ENCODE measurements around the gene GLRX3.

The GLRX3 gene

DNA sequence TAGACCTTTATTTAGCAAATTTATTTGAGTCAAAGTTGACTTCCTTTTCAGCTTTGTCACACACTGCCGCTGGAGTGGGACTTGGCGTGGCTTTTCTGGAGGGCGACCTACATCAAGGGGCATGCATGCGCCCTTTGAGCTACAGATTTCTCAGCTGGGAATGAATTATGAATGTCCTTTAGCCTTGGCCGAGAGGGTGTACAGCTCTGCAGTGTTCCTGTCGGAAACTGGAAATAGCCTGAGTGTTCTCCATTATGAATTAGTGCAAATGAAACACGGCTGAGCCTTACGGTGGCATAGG is 79.7 kb downstream of the GLRX3 start:
- no peak overlapping the region for H3K4me3 ChIP-seq (ENCODE audit: low read depth, low read length)
- TF ChIP-seq, protein P1, sequence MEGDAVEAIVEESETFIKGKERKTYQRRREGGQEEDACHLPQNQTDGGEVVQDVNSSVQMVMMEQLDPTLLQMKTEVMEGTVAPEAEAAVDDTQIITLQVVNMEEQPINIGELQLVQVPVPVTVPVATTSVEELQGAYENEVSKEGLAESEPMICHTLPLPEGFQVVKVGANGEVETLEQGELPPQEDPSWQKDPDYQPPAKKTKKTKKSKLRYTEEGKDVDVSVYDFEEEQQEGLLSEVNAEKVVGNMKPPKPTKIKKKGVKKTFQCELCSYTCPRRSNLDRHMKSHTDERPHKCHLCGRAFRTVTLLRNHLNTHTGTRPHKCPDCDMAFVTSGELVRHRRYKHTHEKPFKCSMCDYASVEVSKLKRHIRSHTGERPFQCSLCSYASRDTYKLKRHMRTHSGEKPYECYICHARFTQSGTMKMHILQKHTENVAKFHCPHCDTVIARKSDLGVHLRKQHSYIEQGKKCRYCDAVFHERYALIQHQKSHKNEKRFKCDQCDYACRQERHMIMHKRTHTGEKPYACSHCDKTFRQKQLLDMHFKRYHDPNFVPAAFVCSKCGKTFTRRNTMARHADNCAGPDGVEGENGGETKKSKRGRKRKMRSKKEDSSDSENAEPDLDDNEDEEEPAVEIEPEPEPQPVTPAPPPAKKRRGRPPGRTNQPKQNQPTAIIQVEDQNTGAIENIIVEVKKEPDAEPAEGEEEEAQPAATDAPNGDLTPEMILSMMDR (IDR thresholded peaks at IDR 0.05; ENCODE audit: control insufficient read depth, extremely low read depth, insufficient read depth): no peak
- no peak for DNase-seq (ENCODE audit: low read depth)

DNA sequence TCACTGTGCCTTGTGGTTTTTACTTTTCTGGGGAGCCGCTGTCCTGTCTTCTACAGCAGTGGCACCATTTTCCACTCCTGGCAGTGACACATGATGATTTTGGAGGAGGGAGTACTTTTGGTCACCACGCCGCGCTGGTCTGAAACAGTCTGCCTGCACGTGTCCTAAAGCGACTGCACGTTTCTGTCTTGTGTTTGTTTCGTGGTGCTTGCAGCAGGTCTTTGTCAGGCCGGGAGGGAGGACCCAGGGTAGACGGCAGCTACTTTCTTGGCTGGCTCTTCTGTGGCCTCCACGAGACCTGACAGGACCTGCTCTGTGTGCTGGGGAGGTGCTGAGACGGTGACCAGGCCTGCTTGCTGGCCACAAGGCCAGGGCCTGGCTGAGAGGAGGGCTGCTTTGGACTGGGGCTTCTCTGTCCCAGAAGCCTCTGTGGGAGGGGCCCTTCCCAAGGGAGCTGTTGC is 82.0 kb downstream of the GLRX3 start:
- no peak overlapping the region for H3K4me3 ChIP-seq (ENCODE audit: low read depth, low read length)
- TF ChIP-seq, protein P1 (IDR thresholded peaks at IDR 0.05; ENCODE audit: control insufficient read depth, extremely low read depth, insufficient read depth): no peak
- DNase-seq (ENCODE audit: low read depth): no peak

DNA sequence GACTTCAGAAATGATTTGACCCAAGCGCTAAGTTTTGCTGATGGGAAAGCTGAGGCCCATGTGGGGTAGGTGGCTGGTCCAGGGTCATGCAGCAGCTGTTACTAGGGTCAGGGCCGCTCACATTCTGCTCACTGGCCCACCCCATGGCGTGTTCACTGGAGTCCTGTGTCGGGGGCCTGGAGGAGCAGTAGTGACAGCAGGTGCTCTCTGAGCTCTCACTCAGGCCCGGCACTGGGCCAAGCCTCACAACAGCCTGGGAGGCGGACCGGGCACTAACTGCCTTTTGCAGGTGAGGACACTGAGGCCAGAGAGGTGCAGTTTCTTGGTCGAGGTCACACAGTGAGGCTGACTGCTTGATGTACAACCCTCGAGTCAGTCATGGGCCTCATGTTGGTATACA is 82.7 kb downstream of the GLRX3 start:
- H3K4me3 ChIP-seq (ENCODE audit: low read depth, low read length): no peak overlapping the region
- TF ChIP-seq, protein P1 (IDR thresholded peaks at IDR 0.05; ENCODE audit: control insufficient read depth, extremely low read depth, insufficient read depth): no peak
- DNase-seq (ENCODE audit: low read depth): no peak

DNA sequence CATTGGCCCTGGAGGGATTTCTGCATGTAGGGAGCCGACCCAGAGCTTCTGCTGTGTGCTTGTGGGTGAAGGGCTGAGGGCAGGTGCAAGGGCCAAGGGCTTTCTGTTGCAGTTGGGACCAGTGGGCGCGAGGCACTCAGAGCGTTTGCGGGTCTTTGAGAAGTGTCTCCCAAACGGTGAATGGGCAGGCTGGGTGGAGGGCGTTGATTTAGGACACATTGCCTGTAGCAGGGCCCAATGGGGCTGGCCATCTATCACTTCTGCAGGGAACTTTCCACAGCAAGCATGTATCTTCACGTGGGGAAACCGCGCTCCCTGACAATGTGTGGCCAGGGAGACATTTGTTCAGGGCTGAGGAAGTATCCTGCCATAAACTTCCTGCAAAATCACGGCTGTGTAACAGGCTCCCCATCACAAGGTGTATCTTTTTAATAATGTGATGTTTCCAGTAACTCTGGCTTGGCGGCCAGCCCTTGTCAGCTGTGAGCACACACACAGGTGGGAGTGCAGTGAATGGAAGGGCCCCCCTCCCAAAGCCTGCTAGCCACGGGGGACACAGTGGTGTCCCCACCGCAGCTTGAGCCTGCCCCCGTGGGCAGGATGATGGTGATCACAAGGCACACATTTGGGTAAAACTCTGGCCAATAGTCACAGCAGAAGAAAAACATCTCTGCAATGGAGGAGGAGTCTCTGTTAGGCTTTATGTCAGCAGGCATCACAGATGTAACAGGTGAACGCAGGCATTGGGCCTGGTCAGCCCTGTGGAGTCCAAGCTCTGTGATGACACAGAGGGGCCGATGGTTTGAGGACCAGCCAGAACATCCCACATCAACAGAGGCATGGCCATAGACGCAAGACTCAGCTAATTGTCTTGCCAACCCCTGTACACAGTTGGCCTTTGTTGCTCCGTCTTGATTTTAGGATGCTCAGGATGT is 84.3 kb downstream of the GLRX3 start:
- TF ChIP-seq, protein P1 (IDR thresholded peaks at IDR 0.05; ENCODE audit: control insufficient read depth, extremely low read depth, insufficient read depth): no peak
- no peak overlapping the region for H3K4me3 ChIP-seq (ENCODE audit: low read depth, low read length)
- no peak for DNase-seq (ENCODE audit: low read depth)

- peak; percentile 80 for DNase-seq (ENCODE audit: low read depth)
- H3K4me3 ChIP-seq (ENCODE audit: low read depth, low read length): no peak overlapping the region
- TF ChIP-seq, protein P1 (IDR thresholded peaks at IDR 0.05; ENCODE audit: control insufficient read depth, extremely low read depth, insufficient read depth): no peak
Measured at GRCh38 chr10:130221456-130222375, 85.5 kb downstream of the GLRX3 start.

GRCh38 chr10:130222381-130222780 is 86.2 kb downstream of the GLRX3 start:
- TF ChIP-seq, protein P1 (IDR thresholded peaks at IDR 0.05; ENCODE audit: control insufficient read depth, extremely low read depth, insufficient read depth): no peak
- no peak for DNase-seq (ENCODE audit: low read depth)

More at GRCh38 chr10:130222381-130222780, 86.2 kb downstream of the GLRX3 start:
- H3K4me3 ChIP-seq (ENCODE audit: low read depth, low read length): no peak overlapping the region
